ENCODE data around the gene TMEM273. TPM values are rescaled to one million over a fixed set of nuclear protein-coding genes. Genes with fewer than 3 reads are reported as not detected.
A peak's percentile ranks its signal among the peaks of the same experiment; 100 is the strongest.

Gene TMEM273
- total RNA-seq, 2 donors from 2014 or later = 4.3 to 9.3 TPM

GRCh38 chr10:49161411-49161997 is 26.7 kb downstream of the TMEM273 start:
- DNase-seq = no peak
- intact Hi-C loops (cut with DNase I) = no loop called here
- H3K4me1 ChIP-seq = no peaks in the 10 kb centered on the region
- ATAC-seq = no peak
- 36 to 39% methylated on average over 8 of the region's 8 CpGs for WGBS, 2 donors
- no peak for TF ChIP-seq POLR2A (IDR thresholded peaks at IDR 0.05)
- TF ChIP-seq, protein P1, sequence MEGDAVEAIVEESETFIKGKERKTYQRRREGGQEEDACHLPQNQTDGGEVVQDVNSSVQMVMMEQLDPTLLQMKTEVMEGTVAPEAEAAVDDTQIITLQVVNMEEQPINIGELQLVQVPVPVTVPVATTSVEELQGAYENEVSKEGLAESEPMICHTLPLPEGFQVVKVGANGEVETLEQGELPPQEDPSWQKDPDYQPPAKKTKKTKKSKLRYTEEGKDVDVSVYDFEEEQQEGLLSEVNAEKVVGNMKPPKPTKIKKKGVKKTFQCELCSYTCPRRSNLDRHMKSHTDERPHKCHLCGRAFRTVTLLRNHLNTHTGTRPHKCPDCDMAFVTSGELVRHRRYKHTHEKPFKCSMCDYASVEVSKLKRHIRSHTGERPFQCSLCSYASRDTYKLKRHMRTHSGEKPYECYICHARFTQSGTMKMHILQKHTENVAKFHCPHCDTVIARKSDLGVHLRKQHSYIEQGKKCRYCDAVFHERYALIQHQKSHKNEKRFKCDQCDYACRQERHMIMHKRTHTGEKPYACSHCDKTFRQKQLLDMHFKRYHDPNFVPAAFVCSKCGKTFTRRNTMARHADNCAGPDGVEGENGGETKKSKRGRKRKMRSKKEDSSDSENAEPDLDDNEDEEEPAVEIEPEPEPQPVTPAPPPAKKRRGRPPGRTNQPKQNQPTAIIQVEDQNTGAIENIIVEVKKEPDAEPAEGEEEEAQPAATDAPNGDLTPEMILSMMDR (IDR thresholded peaks at IDR 0.05) = peak in 2 of 7 experiments; percentile 21 to 24
- no peak overlapping the region for H3K27ac ChIP-seq
- no peak overlapping the region for H3K4me3 ChIP-seq
- no peaks in the 10 kb centered on the region for H3K36me3 ChIP-seq (replicated peaks in 1 of 2; ENCODE audit: insufficient read depth in 1 of 2, low read depth in 2 of 2)
- no peaks in the 10 kb centered on the region for H3K9me3 ChIP-seq
- peaks cover 0 to 4% of the 10 kb centered on the region in 2 donors for H3K27me3 ChIP-seq

DNA sequence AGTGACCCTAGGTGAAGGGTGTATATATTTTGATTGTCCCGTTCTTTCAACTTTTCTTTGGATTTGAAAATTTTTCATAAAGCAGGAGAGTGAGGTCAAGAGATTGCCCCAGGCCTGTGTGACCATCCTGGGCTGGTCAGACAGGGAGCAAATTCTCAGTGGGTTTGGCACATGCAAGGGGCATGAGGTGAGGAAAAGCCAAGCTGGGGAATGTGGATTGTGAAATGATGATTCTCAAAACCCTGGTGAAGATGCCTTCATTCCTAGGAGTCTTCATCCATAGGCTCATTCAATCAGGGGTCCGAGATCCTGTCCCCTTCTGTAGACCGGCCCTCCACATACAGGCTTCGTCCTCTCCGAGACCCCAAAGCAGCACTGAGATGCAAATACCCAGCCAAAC is 27.4 kb downstream of the TMEM273 start:
- Histone ChIP-seq H3K27me3 (peaks cover 0 to 4% of the 10 kb centered on the region in 2 donors), H3K4me3 (no peak overlapping the region), H3K9me3 (no peaks in the 10 kb centered on the region), H3K36me3 (replicated peaks in 1 of 2; ENCODE audit: insufficient read depth in 1 of 2, low read depth in 2 of 2) (no peaks in the 10 kb centered on the region), H3K27ac (no peak overlapping the region), H3K4me1 (no peaks in the 10 kb centered on the region)
- 70 to 78% methylated on average over 5 of the region's 5 CpGs for WGBS, 2 donors
- DNase-seq (no peak), ATAC-seq (no peak)
- no peak for TF ChIP-seq POLR2A (IDR thresholded peaks at IDR 0.05)
- TF ChIP-seq, protein P1 (IDR thresholded peaks at IDR 0.05) = no peak
- intact Hi-C loops (cut with DNase I) = no loop called here

GRCh38 chr10:49160110-49160509 is 28.1 kb downstream of the TMEM273 start:
- Histone ChIP-seq H3K4me1 (no peaks in the 10 kb centered on the region), H3K4me3 (no peak overlapping the region), H3K27ac (no peak overlapping the region), H3K9me3 (no peaks in the 10 kb centered on the region), H3K27me3 (peaks cover 0 to 4% of the 10 kb centered on the region in 2 donors), H3K36me3 (replicated peaks in 1 of 2; ENCODE audit: insufficient read depth in 1 of 2, low read depth in 2 of 2) (no peaks in the 10 kb centered on the region)
- ATAC-seq (no peak), DNase-seq (no peak)
- intact Hi-C loops (cut with DNase I) = no loop called here
- TF ChIP-seq, protein P1 (IDR thresholded peaks at IDR 0.05) = no peak
- no peak for TF ChIP-seq POLR2A (IDR thresholded peaks at IDR 0.05)
- WGBS, 2 donors = 60 to 61% methylated on average over 5 of the region's 5 CpGs

- Histone ChIP-seq H3K9me3 (no peaks in the 10 kb centered on the region), H3K27me3 (peaks cover 0 to 4% of the 10 kb centered on the region in 2 donors), H3K36me3 (replicated peaks in 1 of 2; ENCODE audit: insufficient read depth in 1 of 2, low read depth in 2 of 2) (no peaks in the 10 kb centered on the region), H3K4me3 (no peak overlapping the region), H3K27ac (no peak overlapping the region), H3K4me1 (no peaks in the 10 kb centered on the region)
- ATAC-seq (no peak), DNase-seq (no peak)
- intact Hi-C loops (cut with DNase I) = no loop called here
- 9 to 23% methylated on average over 3 of the region's 3 CpGs for WGBS, 2 donors
- TF ChIP-seq, protein P1 (IDR thresholded peaks at IDR 0.05) = no peak
- TF ChIP-seq POLR2A (IDR thresholded peaks at IDR 0.05) = no peak
These were observed 29.3 kb downstream of the TMEM273 start for GRCh38 chr10:49158915-49159314.

DNA sequence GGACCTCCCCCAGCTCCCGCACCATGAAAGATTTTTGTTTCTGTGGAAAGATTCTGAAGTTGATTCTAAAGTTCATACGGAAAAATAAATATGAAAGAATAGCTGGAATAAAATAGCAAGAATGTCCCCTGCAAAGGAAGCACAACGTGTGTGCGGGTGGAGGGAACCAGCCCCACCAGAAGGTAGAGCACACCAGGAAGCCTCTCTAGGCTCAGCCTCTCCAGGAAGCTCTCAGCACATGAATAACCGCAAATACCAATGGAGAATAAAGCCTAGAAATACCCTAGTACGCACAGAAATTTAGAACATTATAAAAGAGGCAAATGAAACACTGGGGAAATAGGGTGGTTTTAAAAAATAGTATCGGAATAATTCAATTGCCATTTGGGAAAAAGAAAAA is 29.8 kb downstream of the TMEM273 start:
- Histone ChIP-seq H3K9me3 (no peaks in the 10 kb centered on the region), H3K4me1 (no peaks in the 10 kb centered on the region), H3K27ac (no peak overlapping the region), H3K27me3 (peaks cover 0 to 4% of the 10 kb centered on the region in 2 donors), H3K4me3 (no peak overlapping the region), H3K36me3 (replicated peaks in 1 of 2; ENCODE audit: insufficient read depth in 1 of 2, low read depth in 2 of 2) (no peaks in the 10 kb centered on the region)
- DNase-seq (no peak), ATAC-seq (no peak)
- TF ChIP-seq, protein P1 (IDR thresholded peaks at IDR 0.05) = no peak
- no peak for TF ChIP-seq POLR2A (IDR thresholded peaks at IDR 0.05)
- 48 to 63% methylated on average over 7 of the region's 7 CpGs for WGBS, 2 donors
- intact Hi-C loops (cut with DNase I) = no loop called here
